ENCODE data around the gene RCOR3. TPM values are rescaled to one million over a fixed set of nuclear protein-coding genes. Genes with fewer than 3 reads are reported as not detected.

RCOR3 gene
- total and polyA plus RNA-seq, 8 donors = 19.0 to 34.6 (median 25.5) TPM

DNA sequence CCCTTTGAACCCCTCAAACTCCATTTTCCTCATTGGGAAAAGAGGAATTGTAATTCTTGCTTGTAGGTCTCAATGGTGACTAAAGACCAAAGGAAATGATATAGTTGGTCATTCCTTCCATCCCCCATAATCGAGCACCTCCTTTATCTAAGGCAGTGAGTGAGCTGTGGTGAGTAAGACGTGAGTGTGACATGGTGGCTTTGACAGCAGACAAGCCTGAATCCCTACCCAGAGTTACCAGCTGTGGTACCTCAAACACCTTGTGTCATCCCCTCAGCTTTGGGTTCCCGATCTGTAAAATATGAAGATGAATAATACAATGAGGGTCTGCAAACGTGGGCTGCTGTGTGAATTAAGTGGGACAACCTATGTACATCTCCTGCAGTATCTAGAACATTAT lies 75.8 kb downstream of the RCOR3 start:
- no peak overlapping the region for H3K4me3 ChIP-seq
- no peaks in the 10 kb centered on the region for H3K27me3 ChIP-seq
- FAIRE-seq = no peak
- peaks cover 23 to 74% (median 40%) of the 10 kb centered on the region in 3 donors for H3K4me1 ChIP-seq
- no peaks in the 10 kb centered on the region for H3K36me3 ChIP-seq
- no peak for DNase-seq
- H3K9me3 ChIP-seq = no peaks in the 10 kb centered on the region
- peak overlapping the region in 2 of 4 donors; percentile 61 to 93 for H3K27ac ChIP-seq
- intact Hi-C loops (cut with DNase I) = no loop called here
- 59 to 63% methylated on average over 4 of the region's 4 CpGs for WGBS, 2 donors
- TF ChIP-seq, protein P1, sequence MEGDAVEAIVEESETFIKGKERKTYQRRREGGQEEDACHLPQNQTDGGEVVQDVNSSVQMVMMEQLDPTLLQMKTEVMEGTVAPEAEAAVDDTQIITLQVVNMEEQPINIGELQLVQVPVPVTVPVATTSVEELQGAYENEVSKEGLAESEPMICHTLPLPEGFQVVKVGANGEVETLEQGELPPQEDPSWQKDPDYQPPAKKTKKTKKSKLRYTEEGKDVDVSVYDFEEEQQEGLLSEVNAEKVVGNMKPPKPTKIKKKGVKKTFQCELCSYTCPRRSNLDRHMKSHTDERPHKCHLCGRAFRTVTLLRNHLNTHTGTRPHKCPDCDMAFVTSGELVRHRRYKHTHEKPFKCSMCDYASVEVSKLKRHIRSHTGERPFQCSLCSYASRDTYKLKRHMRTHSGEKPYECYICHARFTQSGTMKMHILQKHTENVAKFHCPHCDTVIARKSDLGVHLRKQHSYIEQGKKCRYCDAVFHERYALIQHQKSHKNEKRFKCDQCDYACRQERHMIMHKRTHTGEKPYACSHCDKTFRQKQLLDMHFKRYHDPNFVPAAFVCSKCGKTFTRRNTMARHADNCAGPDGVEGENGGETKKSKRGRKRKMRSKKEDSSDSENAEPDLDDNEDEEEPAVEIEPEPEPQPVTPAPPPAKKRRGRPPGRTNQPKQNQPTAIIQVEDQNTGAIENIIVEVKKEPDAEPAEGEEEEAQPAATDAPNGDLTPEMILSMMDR (IDR thresholded peaks at IDR 0.05) = no peak
- no peak for ATAC-seq

DNA sequence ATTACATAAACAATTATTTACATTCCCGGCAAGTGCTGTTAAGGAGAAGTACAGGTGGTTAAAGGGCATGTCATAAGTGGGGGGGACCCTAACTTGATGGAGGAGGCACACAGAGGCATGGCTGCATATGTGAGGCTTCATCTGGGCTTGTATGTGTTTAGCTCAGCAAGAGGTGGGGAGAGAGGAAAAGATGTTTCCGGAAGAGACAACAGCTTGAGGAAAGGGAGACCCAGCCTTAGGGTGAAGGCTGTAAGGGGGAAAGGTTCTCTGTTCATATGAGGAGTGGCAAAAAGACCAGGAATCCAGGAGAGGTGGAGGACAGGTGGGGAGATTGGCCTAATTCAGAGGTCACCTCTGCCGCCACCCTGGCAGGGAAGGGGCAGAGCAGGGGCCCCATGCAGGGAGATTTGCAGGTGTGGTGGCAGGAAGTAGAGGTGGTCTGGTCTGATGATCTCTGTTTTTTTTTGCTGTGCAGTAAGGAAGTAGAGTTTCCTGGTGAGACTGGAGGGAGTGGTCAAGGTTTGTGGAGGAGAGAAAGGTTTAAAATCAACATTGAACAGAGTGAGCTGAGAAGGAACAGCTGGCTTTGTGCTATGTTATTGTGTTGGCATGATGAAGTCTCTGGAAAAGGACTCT lies 76.5 kb downstream of the RCOR3 start:
- DNase-seq (no peak), FAIRE-seq (no peak), ATAC-seq (peak; percentile 42 to 73 (median 66))
- 48 to 51% methylated on average over 3 of the region's 3 CpGs for WGBS, 2 donors
- Histone ChIP-seq H3K27me3 (no peaks in the 10 kb centered on the region), H3K27ac (peak overlapping the region; percentile 0 to 93 (median 40)), H3K4me3 (no peak overlapping the region), H3K9me3 (no peaks in the 10 kb centered on the region), H3K36me3 (no peaks in the 10 kb centered on the region), H3K4me1 (peaks cover 23 to 67% (median 38%) of the 10 kb centered on the region in 3 donors)
- TF ChIP-seq, protein P1 (IDR thresholded peaks at IDR 0.05) = no peak
- intact Hi-C loops (cut with DNase I) = no loop called here

DNA sequence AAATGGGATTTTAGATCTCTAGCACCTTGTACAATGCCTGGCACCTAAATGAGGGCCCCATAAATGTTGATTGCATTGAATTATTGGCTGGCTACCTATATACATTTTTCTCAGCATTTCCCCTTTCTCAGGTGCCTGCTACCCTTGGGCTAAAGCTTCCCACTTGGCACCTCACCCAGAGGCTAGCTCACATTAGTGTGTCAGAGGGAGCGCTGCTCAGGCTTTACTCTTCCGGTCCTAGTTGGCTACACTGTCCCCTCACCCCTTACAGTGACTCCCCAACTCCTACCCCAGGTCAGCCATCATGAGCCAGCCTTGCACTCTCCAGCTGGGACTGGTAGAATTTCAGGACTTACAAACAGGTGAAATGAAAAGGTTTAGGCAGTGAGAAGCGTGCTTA lies 77.0 kb downstream of the RCOR3 start:
- ATAC-seq (peak; percentile 35 to 42 (median 40)), DNase-seq (peak in 2 of 6 donors; percentile 42 to 56), FAIRE-seq (no peak)
- intact Hi-C loops (cut with DNase I) = no loop called here
- WGBS, 2 donors = 59 to 61% methylated on average over 3 of the region's 3 CpGs
- H3K27me3 ChIP-seq = no peaks in the 10 kb centered on the region
- no peak overlapping the region for H3K4me3 ChIP-seq
- H3K36me3 ChIP-seq = no peaks in the 10 kb centered on the region
- peaks cover 20 to 66% (median 32%) of the 10 kb centered on the region in 3 donors for H3K4me1 ChIP-seq
- H3K27ac ChIP-seq = peak overlapping the region; percentile 0 to 93 (median 40)
- no peaks in the 10 kb centered on the region for H3K9me3 ChIP-seq
- TF ChIP-seq, protein P1 (IDR thresholded peaks at IDR 0.05) = no peak

DNA sequence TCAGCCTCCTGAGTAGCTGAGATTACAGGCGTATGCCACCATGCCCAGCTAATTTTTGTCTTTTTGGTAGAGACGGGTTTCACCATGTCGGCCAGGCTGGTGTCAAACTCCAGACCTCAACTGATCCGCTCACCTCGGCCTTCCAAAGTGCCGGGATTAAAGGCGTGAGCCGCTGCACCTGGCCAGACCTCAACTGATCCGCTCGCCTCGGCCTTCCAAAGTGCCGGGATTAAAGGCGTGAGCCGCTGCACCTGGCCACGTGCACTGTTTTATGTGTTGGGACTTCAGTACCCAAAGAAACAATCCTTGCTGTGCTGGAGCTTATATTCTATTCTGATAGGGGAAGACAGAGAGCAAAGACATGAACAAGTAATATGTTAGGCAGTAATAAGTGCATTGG lies 77.6 kb downstream of the RCOR3 start:
- Histone ChIP-seq H3K9me3 (no peaks in the 10 kb centered on the region), H3K4me3 (no peak overlapping the region), H3K27me3 (no peaks in the 10 kb centered on the region), H3K36me3 (no peaks in the 10 kb centered on the region), H3K27ac (peak overlapping the region in 2 of 4 donors; percentile 65 to 93), H3K4me1 (peaks cover 16 to 60% (median 27%) of the 10 kb centered on the region in 3 donors)
- TF ChIP-seq, protein P1 (IDR thresholded peaks at IDR 0.05) = no peak
- DNase-seq = no peak
- intact Hi-C loops (cut with DNase I) = no loop called here
- FAIRE-seq = no peak
- WGBS, 2 donors = 42 to 44% methylated on average over 15 of the region's 15 CpGs
- peak in 3 of 4 donors; percentile 9 to 45 (median 23) for ATAC-seq

All from pancreas (tissue), 10 donors.